8988T (cell line): Measurements from ENCODE around the gene POLN.
"Not testable (repeated sequence)": the region's sequence is repeated elsewhere in the genome, so short reads cannot be mapped to it uniquely, and the experiment has no call there.

Experiments
- DNase-seq: peaks from one replicate; pipeline ENCODE4 v3.0.0; 2011

Gene POLN

GRCh38 chr4:2275044-2275397 is 33.1 kb upstream of the POLN start:
- DNase-seq, result not testable (repeated sequence)

- DNase-seq, result no peak
Measured at GRCh38 chr4:2274320-2275043, 32.6 kb upstream of the POLN start.

DNA sequence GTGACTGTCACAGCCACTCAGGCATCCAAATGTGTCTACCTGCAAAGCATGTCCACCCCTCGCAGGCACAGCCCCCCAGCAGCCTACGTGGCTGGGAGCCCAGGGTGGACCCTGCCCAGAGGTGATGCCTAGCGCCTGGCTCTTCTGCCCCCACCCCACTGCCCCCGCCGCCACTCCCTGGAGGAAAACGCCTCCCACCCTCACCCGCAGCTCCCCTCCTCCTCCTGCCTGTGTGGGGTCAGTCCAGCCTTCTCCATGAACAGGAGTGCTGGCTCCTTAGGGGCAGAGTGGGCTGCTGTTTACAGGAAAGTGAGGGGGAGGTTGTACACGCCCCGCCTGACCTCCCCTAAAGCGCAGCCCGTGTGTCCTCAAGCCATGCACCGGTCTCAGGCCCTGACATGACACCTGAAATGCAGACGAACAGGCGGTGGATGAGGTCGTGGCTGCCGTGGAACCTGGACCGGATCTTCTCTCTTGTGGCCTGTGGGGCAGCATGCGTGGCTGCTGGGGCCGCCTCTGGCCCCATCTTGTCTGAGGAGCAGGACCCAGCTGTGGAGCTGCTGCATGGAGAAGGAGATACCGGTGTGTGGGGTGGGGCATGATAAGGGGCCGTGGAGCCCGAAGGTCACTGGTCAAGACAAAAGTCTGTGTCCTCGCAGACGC is 31.9 kb upstream of the POLN start:
- DNase-seq, result no peak

DNA sequence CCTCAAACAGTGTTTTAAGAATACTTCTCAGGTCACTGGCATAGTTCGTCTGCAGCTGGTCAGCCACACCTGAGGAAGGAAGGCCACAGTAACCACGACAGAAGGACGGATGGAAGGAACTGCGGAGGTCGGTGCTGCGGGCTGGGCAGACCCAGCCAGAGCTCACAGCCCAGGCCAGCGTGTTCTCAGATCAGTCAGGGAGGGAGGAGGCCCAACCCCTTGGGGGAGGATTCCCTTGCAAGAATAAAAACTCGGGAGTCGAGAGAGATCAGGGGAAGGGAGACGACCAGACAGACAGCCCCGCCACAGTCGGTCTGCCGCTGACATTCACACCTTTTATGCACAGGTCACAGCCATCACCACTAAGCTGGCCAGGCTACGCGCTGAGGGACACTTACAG is 31.3 kb upstream of the POLN start:
- DNase-seq, result no peak

- no peak for DNase-seq
Measured at GRCh38 chr4:2272828-2273120, 30.9 kb upstream of the POLN start.

DNA sequence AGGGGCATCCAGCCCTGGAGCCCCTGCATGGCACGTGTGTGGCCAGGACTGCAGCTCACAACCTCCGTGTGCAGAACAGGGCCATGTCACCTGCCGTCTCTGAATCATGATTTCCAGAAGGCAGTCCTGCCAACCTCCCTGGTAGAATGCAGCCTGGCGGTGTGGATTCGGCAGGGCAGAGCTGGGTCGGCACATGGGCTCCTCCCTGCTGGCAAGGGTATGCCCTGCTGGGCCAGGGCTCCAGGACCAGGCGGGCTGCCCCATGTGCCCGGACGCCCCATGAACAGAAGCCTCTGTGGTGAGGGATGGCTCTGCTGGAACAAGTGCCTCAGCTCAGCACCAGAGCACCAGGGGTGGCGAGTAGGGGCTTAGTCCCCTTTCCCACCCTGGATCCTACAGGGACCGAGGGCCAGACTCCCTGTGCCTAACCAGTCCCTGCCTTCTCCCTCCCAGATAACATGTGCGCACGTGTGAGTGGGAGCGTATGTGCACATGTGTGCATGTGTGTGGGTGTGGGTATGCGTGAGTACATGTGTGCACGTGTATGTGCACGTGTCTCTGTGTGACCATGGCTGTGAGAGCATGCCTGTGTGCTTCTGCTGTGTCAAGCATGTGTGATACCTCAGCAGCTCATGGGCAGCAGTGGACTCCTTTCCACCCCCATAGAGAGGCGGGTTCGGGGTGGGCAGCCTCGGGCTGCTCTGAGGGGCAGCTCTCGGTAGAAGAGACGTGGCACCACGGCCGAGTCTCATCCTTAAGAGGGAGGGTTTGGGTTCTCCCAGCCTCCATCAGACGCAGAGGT is 30.3 kb upstream of the POLN start:
- no peak for DNase-seq

GRCh38 chr4:2271279-2272025 is 29.5 kb upstream of the POLN start:
- no peak for DNase-seq

- DNase-seq, result no peak
Measured at GRCh38 chr4:2270341-2271165, 28.6 kb upstream of the POLN start.

- DNase-seq, result no peak
Measured at GRCh38 chr4:2269618-2270163, 27.8 kb upstream of the POLN start.

DNA sequence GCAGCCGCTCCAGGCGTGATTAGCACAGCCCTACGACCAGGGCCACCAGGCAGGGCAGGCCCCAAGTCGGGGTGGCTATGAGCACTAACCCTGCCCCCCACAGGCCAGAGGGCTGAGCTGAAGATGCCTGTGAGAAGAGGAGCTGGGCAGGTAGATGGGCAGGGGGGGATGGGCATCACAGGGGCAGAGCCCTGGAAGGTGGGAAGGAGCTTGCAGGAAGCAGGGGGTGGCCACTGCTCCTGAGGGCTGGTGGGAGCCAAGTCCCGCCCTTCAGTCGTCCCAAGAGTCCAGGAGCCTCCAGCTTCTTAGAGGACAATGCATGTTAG is 27.2 kb upstream of the POLN start:
- no peak for DNase-seq

GRCh38 chr4:2268357-2269205 is 26.7 kb upstream of the POLN start:
- no peak for DNase-seq

GRCh38 chr4:2267841-2268240 is 25.9 kb upstream of the POLN start:
- DNase-seq, result no peak

GRCh38 chr4:2267320-2267811 is 25.4 kb upstream of the POLN start:
- DNase-seq, result no peak

GRCh38 chr4:2266821-2267220 is 24.9 kb upstream of the POLN start:
- no peak for DNase-seq

DNA sequence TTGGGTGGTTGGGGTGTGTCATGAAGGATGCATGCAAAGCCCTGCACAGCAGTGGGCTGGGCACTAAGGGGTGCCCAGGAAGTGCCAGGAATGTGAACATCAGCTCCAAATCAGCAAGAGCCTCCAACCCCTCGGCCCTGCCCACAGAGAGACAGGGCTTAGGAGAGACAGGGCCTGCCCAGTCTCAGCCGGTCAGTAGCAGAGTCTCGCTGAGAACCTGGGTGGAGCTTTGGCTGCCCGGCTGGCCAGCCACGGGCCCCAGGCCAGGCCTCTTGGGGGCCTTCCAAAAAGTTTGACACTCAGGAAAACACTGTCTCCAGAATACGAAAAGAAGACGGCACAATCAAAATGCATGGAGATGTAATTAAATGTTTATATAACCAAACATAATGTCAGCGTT is 24.3 kb upstream of the POLN start:
- DNase-seq, result no peak

GRCh38 chr4:2265113-2266110 is 23.5 kb upstream of the POLN start:
- no peak for DNase-seq

DNA sequence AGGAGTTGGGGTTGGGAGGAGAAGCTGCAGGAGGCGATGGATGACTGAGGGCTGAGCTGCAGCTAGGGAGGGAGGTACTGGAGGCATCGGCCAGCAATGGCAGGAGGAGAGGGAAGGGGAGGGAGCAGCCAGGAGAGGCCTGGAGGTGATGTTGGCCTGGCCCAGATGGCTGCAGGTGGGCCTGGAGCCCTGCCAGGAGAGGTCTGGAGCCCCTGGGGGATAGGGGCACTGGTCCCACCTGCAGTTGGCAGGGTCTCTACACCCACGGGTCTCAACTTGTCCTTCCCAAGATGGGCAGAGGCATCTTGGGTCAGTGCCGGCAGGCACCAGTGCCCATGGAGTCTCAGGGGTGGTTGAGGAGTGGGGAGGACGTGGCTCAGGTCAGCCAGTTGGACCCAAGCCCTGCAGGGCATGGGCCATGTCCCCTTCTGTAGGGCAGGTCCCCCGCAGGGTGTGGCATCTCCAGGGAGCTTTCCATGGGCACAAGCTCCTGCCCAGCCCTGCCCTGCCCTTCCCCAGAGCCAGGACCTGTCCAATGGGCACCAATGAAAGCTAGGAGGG is 22.6 kb upstream of the POLN start:
- DNase-seq, result no peak

DNA sequence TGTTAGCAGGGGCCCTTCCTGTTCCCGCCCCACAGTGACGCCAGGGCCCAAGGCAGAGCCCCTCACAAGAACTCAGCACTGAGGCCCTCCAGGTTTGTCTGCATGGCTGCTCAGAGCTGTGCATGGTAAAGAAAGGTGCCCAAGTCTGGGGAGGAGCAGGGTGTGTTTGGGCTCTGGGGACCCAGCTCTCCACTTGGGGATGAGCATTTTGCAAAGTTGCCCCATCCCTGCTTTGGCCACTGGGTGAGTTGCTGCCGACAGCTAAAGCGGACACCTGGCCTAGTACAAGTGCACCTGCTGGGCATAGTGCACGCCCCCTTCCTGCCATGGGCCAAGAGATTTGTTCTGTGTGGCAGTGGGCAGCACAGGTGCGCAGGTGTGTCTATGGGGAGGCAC is 22.0 kb upstream of the POLN start:
- no peak for DNase-seq

DNA sequence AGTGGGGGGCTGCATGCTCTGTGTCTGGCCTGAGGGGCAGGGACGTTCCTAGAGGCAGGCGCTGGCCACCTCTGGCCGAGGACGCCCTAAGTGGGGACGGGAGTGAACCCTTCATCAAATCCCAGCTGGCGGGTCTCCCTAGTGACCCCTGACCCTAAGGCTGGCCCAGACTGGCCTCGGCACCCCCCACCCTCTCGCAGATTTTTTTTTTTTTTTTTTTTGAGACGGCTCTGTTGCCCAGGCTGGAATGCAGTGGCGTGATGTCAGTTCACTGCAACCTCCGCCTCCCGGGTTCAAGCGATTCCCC is 21.0 kb upstream of the POLN start:
- DNase-seq, result no peak
